Left renal pelvis (tissue), 4 donors: ENCODE data around the gene FHOD3. TPM values are rescaled to one million over a fixed set of nuclear protein-coding genes. Genes with fewer than 3 reads are reported as not detected.
"Not testable (repeated sequence)": the region's sequence is repeated elsewhere in the genome, so short reads cannot be mapped to it uniquely, and the experiment has no call there.

Experiments
- DNase-seq, 4 donors: peaks; one replicate each; pipeline ENCODE4 v3.0.0-alpha.2; 2013; ENCODE audit warnings: low read depth in 4 of 4, low spot score in 3 of 4
- polyA plus RNA-seq, 4 donors: library from polyadenylated mRNA; unstranded; fragments of 120-200 nt; gene quantifications; one replicate each; pipeline ENCODE4 v1.2.1, GENCODE V29; 2013; ENCODE audit not compliant: insufficient read length in 4 of 4

FHOD3 gene
- polyA plus RNA-seq, 4 donors: 4.3 to 40.3 (median 38.9) TPM

- no peak for DNase-seq
Observed at GRCh38 chr18:36798738-36799473, 501.4 kb downstream of the FHOD3 start.

DNA sequence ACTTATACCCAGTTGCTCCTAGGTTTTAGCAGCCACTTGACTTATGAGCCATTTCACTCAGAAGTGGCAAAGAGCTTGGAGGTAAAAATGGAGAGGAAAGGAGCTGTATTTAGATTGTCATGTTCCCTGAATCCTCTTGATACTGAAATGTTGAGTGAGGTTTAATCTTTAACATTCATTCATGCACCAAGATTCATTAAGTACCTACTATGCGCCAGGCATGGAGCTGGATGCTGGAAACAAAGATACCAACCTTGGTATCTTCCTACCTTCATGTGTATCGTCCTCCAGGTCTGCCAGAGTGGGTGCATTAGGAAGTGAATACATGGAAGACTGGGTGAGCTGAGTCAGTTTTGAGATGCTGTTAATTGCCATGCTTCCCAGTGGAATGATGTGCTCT is 507.6 kb downstream of the FHOD3 start:
- DNase-seq: no peak

GRCh38 chr18:36808681-36809080 is 511.2 kb downstream of the FHOD3 start:
- no peak for DNase-seq

DNA sequence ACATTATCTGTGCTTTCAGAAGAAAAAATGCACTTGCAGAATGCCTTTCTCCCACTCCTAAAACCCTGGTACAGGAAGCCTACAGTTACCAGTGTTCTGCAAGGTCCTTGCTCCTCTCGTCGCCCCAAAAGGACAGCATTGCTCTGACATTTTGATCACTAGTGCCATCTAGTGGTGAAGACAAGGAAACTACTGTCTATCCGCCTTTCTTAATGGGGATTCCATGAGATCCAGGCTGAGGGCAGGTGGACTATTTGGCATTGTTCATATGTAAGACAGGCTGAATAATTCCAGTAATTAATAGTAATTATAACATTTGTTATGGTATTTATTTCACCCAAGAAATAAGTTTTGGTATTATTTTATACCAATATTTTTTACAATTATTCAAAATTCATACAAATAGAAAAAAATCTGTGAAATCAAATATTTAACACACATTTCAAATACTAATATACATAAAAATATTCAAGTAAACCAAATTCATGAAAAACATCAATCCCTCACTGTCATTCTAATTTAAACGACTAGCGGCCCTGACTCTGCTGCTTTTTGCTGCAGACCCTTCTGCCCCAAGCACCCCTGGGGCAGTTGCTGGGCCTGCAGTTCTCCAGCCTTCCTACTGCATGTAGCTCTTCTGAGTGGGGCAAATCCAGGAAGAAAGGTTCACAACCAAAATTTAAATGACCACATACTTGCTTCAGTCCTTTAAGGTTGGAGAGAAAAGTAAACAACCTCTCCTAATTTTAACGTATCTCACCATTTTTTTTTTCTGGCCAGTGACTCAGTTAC is 512.3 kb downstream of the FHOD3 start:
- peak; percentile 18 to 56 (median 41) for DNase-seq

GRCh38 chr18:36811430-36811829 is 513.9 kb downstream of the FHOD3 start:
- no peak for DNase-seq

DNA sequence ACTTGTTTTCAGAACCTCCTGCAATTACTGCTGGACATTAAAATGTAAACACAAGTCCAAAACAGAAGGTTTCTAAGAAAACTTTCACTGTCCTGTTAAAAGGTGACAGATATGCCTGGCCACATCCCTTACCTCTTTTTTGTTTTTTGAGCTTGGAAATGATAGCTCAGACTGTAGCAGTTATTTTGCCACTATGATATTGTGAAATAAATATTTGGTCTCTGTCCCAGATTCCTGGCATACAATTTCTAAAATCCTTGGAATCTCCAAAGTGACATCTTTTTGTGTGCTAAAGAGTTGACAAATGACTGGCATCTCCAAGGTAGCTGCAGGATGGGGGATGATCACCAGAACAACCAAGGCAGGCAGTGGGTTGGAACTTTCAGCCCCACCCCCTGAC is 514.4 kb downstream of the FHOD3 start:
- DNase-seq: no peak

GRCh38 chr18:36812678-36813077 is 515.2 kb downstream of the FHOD3 start:
- DNase-seq: no peak

- no peak for DNase-seq
Observed at GRCh38 chr18:36813101-36813775, 515.7 kb downstream of the FHOD3 start.

GRCh38 chr18:36813824-36814223 is 516.3 kb downstream of the FHOD3 start:
- DNase-seq: no peak

DNA sequence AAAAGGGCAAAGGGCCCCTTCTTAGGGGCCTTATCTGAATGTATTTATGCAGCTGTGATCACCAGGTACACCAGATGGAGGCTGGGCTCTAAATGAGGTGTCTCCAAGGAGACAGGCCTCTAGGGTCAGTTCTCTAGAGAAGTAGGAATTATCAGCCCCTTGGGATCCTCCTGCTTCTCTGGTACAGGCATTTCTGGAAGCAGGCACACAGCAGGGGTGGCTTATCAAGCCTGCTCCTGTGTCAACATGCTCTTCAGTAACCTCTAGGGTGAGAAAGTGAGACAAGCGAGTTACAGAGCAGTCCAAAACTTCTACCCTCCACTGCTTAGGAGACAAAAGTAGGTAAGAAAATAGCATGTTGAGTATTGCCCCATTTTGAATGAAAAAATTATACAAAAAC is 517.5 kb downstream of the FHOD3 start:
- no peak for DNase-seq

DNA sequence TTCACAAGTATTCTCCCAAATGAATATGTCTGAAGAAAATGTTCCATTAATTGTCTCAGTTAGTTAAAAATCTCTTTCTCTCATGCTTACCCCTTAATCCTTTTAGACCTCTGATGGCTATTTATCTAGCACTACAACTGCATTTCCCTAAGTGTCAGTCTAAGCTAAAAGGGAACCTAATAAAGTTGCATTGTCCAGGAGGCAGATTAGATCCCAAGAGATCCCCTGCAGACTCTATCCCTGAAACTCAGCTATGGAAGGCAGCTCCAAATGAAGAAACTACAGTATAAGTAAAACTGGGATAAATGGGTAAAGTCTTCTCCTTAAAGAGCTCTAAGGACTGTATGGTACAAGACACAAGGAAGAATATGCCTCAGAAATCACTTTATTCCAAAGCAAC is 518.6 kb downstream of the FHOD3 start:
- not testable (repeated sequence) for DNase-seq

GRCh38 chr18:36817039-36817438 is 519.5 kb downstream of the FHOD3 start:
- DNase-seq: no peak

DNA sequence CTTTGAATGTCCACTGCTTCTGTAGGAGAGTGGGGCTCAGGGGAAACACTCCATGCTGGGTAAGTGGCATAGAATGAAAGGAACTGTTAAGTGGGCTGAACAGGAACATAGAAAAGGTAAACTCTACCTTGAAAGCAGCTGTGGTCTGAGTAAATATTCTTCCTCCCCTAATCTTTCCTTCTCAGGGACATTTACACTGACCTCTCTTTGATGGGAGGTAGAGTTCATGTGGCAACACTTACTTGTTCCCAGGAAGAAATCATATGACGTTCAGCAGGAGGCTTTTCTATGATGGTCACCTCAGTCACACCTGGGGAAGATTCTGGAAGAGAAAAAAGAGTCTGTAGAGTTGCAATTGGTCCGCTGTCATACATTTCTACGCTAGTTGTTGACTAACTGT is 521.1 kb downstream of the FHOD3 start:
- no peak for DNase-seq

DNA sequence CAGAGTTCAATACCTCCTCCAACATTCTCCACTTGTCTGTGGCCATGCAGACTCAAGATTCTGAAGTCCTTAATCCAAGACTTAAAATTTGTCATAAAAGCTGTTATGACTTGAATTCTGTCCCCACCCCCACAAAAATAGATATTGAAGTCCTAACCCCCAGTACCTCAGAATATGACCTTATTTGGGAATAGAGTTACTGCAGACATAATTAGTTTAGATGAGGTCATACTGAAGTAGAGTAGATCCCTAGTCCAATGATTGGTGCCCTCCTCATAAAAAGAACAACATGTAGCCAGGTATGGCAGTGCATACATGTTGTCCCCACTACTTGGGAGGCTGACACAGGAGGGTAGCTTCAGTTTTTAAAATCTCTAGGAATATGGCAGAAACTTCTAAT is 522.1 kb downstream of the FHOD3 start:
- no peak for DNase-seq

- no peak for DNase-seq
Observed at GRCh38 chr18:36821681-36822080, 524.2 kb downstream of the FHOD3 start.

GRCh38 chr18:36825526-36825925 is 528.0 kb downstream of the FHOD3 start:
- DNase-seq: no peak

- no peak for DNase-seq
Observed at GRCh38 chr18:36826556-36826955, 529.0 kb downstream of the FHOD3 start.

DNA sequence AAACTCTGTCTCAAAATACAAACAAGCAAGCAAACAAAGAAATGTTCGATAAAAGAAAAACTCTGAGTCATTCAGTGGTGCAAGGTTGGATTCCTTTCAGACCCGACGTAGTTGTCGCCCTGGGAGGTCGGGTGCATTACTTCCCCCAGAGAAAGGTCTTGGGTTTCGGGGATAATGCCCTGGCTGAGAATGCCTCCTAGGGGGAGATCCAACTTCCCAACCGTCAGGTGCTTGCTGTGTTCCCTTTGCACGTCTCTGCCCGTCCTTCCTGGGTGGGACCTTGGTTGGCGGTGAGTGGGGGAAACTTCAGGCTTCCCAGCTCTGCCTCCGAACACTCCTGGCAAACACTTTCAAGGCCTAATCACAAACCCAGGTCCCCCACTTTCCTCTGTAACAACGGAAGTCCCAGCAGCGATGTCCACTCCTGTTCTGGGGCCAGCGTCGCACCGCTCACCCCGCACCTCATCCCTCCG is 530.7 kb downstream of the FHOD3 start:
- peak in 2 of 4 donors; percentile 10 to 25 for DNase-seq

- peak; percentile 58 to 67 (median 62) for DNase-seq
Observed at GRCh38 chr18:36828630-36829361, 531.3 kb downstream of the FHOD3 start, which contains the start of the genes KIAA1328 and TPGS2. Gene KIAA1328, plus strand, starts transcription at chr18:36829127. Its CDS starts 12 bp downstream, at chr18:36829139. Gene TPGS2, minus strand, starts transcription at chr18:36829002. Its CDS starts 235 bp downstream, at chr18:36828767.
